ENCODE results near the gene SPIRE1. TPM values are rescaled to one million over a fixed set of nuclear protein-coding genes. Genes with fewer than 3 reads are reported as not detected.

Gene SPIRE1
- total RNA-seq, 1 experiment from 2014 or later = 9.5 TPM

DNA sequence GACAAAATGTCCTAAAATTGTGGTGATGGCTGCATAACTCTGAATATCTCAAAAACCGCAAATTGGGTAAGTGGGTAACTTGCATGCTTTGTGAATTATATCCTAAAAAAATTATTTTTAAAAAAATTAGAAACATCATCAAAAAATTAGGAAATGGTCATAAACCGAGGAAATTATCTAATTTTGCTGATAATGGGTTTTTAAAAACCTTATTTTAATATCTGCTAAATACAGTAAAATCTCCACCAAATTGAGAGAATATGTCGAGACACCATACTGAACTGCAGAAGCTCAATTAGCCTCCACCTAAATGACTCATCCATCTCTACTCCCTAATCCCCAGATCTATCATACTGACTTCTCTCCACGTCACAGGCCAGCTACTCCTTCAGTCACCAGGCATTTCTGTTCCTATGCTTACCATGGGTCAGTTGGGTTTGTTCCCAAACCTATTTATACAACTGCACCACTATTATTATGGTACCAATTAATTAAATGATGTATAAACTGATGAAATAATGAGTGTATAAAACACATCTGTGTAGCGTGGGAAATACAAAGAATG lies 36.1 kb downstream of the SPIRE1 start:
- Histone ChIP-seq H3K4me1 (no peaks in the 10 kb centered on the region), H3K36me3 (ENCODE audit: control insufficient read depth, insufficient read depth, low read length) (no peaks in the 10 kb centered on the region), H3K4me3 (ENCODE audit: low read depth, low read length) (no peak overlapping the region), H3K9me3 (no peaks in the 10 kb centered on the region), H3K27me3 (replicated peaks; ENCODE audit: control insufficient read depth, insufficient read depth, low read length) (no peaks in the 10 kb centered on the region)
- BruUV-seq (replicated peaks) = no TSS peak
- H3K4me1 Mint-ChIP-seq (ENCODE audit: low read depth, unreplicated experiment) = no peaks in the 10 kb centered on the region
- no peaks in the 10 kb centered on the region for H3K27me3 Mint-ChIP-seq (ENCODE audit: insufficient read depth, unreplicated experiment)
- no peak overlapping the region for H3K27ac Mint-ChIP-seq (ENCODE audit: unreplicated experiment)
- ChIA-PET CTCF (no interaction called here), POLR2A (no interaction called here)
- no peak for DNase-seq
- TF ChIP-seq, protein P1, sequence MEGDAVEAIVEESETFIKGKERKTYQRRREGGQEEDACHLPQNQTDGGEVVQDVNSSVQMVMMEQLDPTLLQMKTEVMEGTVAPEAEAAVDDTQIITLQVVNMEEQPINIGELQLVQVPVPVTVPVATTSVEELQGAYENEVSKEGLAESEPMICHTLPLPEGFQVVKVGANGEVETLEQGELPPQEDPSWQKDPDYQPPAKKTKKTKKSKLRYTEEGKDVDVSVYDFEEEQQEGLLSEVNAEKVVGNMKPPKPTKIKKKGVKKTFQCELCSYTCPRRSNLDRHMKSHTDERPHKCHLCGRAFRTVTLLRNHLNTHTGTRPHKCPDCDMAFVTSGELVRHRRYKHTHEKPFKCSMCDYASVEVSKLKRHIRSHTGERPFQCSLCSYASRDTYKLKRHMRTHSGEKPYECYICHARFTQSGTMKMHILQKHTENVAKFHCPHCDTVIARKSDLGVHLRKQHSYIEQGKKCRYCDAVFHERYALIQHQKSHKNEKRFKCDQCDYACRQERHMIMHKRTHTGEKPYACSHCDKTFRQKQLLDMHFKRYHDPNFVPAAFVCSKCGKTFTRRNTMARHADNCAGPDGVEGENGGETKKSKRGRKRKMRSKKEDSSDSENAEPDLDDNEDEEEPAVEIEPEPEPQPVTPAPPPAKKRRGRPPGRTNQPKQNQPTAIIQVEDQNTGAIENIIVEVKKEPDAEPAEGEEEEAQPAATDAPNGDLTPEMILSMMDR (IDR thresholded peaks at IDR 0.05; ENCODE audit: insufficient read depth in 1 of 2, low read depth in 1 of 2, low read length in 1 of 2, severe bottlenecking in 1 of 2, unreplicated experiment in 1 of 2) = no peak
- no peaks in the 10 kb centered on the region for H3K9me3 Mint-ChIP-seq (ENCODE audit: unreplicated experiment)
- no peak overlapping the region for H3K4me3 Mint-ChIP-seq (ENCODE audit: unreplicated experiment)
- intact Hi-C loops (cut with micrococcal nuclease; ENCODE audit: unreplicated experiment) = no loop called here
- H3K36me3 Mint-ChIP-seq (ENCODE audit: insufficient read depth, unreplicated experiment) = no peaks in the 10 kb centered on the region

DNA sequence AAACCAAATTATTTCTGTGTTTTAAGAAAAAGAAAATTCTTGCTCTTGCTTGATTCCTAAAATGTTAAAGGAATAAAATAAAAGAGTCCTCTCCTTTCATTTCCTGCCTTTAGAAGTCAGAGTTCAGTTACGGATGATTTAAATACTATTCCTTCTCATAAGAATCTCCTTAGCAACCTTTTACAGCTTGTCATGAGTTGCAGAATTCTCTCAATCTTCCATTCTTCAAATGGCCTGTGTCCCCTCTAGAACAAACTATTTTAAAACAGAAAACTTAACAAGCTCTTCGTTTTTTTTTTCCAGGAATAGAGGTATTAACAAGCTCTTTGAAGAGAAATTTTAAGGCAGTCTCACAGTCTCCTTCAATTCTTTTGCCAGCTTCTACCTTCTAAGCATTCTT lies 42.2 kb downstream of the SPIRE1 start:
- intact Hi-C loops (cut with micrococcal nuclease; ENCODE audit: unreplicated experiment) = no loop called here
- no peak overlapping the region for H3K4me3 ChIP-seq (ENCODE audit: low read depth, low read length)
- no peaks in the 10 kb centered on the region for H3K9me3 Mint-ChIP-seq (ENCODE audit: unreplicated experiment)
- ChIA-PET POLR2A (no interaction called here), CTCF (interaction anchor here (0.6 kb wide), 1 partner anchor 162 kb away, joined by 5 read pairs; no protein-coding TSS in a partner anchor)
- no peaks in the 10 kb centered on the region for H3K9me3 ChIP-seq
- no peak for DNase-seq
- no peak overlapping the region for H3K4me3 Mint-ChIP-seq (ENCODE audit: unreplicated experiment)
- H3K36me3 ChIP-seq (ENCODE audit: control insufficient read depth, insufficient read depth, low read length) = no peaks in the 10 kb centered on the region; the same call in 1 of the 2 replicates
- no peaks in the 10 kb centered on the region for H3K27me3 Mint-ChIP-seq (ENCODE audit: insufficient read depth, unreplicated experiment)
- no TSS peak for BruUV-seq (replicated peaks)
- H3K4me1 ChIP-seq = 0 out of 2 replicates have a peak, but pooled peaks cover 6% of the 10 kb centered on the region
- H3K27ac Mint-ChIP-seq (ENCODE audit: unreplicated experiment) = no peak overlapping the region
- H3K27me3 ChIP-seq (replicated peaks; ENCODE audit: control insufficient read depth, insufficient read depth, low read length) = no peaks in the 10 kb centered on the region
- no peaks in the 10 kb centered on the region for H3K36me3 Mint-ChIP-seq (ENCODE audit: insufficient read depth, unreplicated experiment)
- TF ChIP-seq, protein P1 (IDR thresholded peaks at IDR 0.05; ENCODE audit: insufficient read depth in 1 of 2, low read depth in 1 of 2, low read length in 1 of 2, severe bottlenecking in 1 of 2, unreplicated experiment in 1 of 2) = no peak
- peaks cover 14% of the 10 kb centered on the region for H3K4me1 Mint-ChIP-seq (ENCODE audit: low read depth, unreplicated experiment)

DNA sequence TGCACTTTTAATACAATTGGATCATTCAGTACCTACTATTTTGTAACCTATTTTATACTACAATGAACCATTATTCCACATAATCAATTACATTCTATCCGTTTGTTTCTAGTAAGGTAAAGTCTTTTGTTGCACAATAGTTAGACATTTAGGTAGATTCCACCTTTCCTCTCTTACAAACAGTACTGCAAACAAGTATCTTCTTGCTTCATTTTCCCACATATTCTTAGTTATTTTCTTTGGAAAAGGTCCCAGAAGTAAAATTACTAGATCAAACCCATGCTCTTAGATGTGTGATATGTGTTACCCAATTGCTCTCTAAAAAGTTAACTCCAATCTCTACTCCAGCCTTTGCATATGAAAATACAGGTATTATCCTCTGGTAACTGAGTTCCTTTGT lies 49.6 kb downstream of the SPIRE1 start:
- H3K4me3 ChIP-seq (ENCODE audit: low read depth, low read length) = no peak overlapping the region
- ChIA-PET CTCF (no interaction called here), POLR2A (no interaction called here)
- no peaks in the 10 kb centered on the region for H3K9me3 ChIP-seq
- no peak overlapping the region for H3K27ac Mint-ChIP-seq (ENCODE audit: unreplicated experiment)
- H3K36me3 ChIP-seq (ENCODE audit: control insufficient read depth, insufficient read depth, low read length) = no peaks in the 10 kb centered on the region
- no peak overlapping the region for H3K4me3 Mint-ChIP-seq (ENCODE audit: unreplicated experiment)
- intact Hi-C loops (cut with micrococcal nuclease; ENCODE audit: unreplicated experiment) = no loop called here
- H3K9me3 Mint-ChIP-seq (ENCODE audit: unreplicated experiment) = no peaks in the 10 kb centered on the region
- BruUV-seq (replicated peaks) = no TSS peak
- H3K36me3 Mint-ChIP-seq (ENCODE audit: insufficient read depth, unreplicated experiment) = no peaks in the 10 kb centered on the region
- H3K27me3 Mint-ChIP-seq (ENCODE audit: insufficient read depth, unreplicated experiment) = no peaks in the 10 kb centered on the region
- H3K27me3 ChIP-seq (replicated peaks; ENCODE audit: control insufficient read depth, insufficient read depth, low read length) = no peaks in the 10 kb centered on the region
- H3K4me1 ChIP-seq = 0 out of 2 replicates have a peak, but pooled peaks cover 11% of the 10 kb centered on the region
- peaks cover 21% of the 10 kb centered on the region for H3K4me1 Mint-ChIP-seq (ENCODE audit: low read depth, unreplicated experiment)
- no peak for DNase-seq
- TF ChIP-seq, protein P1 (IDR thresholded peaks at IDR 0.05; ENCODE audit: insufficient read depth in 1 of 2, low read depth in 1 of 2, low read length in 1 of 2, severe bottlenecking in 1 of 2, unreplicated experiment in 1 of 2) = no peak
